NT2/D1 (cell line): ENCODE measurements around the gene AKAP13.

ENCODE experiments used
- DNase-seq: peaks from one replicate; pipeline ENCODE4 v3.0.0-alpha.2; 2011; ENCODE audit warnings: low read depth, low spot score
- H3K27me3 ChIP-seq: 2 replicates; pipeline ENCODE4 v1.6.0; 2011; ENCODE audit warnings: mild to moderate bottlenecking; ENCODE audit not compliant: insufficient read length, insufficient read depth
- H3K36me3 ChIP-seq: 2 replicates; pipeline ENCODE4 v1.6.1; 2011; ENCODE audit warnings: mild to moderate bottlenecking, low read length, mixed read lengths; ENCODE audit not compliant: insufficient read depth, insufficient read length
- H3K4me1 ChIP-seq: 2 replicates; pipeline ENCODE4 v1.5.1; 2011; ENCODE audit not compliant: insufficient read depth, insufficient read length
- H3K4me3 ChIP-seq: 2 replicates; pipeline ENCODE4 v1.5.1; 2011; ENCODE audit warnings: low read depth; ENCODE audit not compliant: insufficient read length
- H3K9ac ChIP-seq: 2 replicates; pipeline ENCODE4 v1.6.0; 2011; ENCODE audit warnings: low read depth; ENCODE audit not compliant: insufficient read length
- H3K9me3 ChIP-seq: 2 replicates; pipeline ENCODE4 v1.5.1; 2011; ENCODE audit warnings: mild to moderate bottlenecking, low read length; ENCODE audit not compliant: insufficient read depth
- SUZ12 ChIP-seq: IDR thresholded peaks from 2 replicates; pipeline ENCODE4 v1.6.1; 2011; ENCODE audit not compliant: insufficient read length, insufficient read depth; ENCODE audit errors: extremely low read depth
- YY1 ChIP-seq: IDR thresholded peaks from 2 replicates; pipeline ENCODE4 v1.6.1; 2011; ENCODE audit not compliant: insufficient read length, insufficient read depth
- ZNF274 ChIP-seq: IDR thresholded peaks from 2 replicates; pipeline ENCODE4 v1.6.1; 2011; ENCODE audit warnings: mild to moderate bottlenecking, low read depth, low read length

The AKAP13 gene

DNA sequence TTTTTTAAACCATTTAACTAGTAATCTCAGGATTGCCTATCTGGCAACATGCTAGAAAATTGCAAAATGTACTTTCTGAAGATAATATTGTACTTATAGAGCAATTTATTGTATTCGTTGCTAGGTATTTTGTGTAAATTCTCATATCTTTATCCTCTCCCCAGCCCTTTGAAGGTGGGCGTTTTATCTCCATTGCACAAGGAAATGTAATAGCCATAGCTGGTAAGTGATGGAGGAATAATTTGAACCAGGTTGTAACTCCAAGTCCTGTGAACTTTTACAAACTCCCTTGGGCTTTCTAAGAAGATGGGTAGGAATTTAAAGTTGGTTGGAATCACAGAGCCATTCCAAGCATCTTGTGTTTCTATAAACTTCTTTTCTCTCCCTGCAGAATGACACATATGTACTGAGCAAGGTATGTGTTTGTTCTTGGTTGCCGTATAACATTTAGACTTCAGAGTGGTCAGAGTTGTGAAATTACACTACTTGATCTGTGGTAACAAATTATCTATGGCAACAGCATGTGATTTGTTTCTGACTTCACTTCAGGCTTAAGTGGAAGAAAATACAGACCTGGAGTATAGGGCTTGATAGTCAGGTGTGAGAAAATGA is 170.9 kb downstream of the AKAP13 start:
- Histone ChIP-seq H3K9me3 (no peaks in the 10 kb centered on the region), H3K4me1 (no peaks in the 10 kb centered on the region), H3K27me3 (no peaks in the 10 kb centered on the region), H3K9ac (no peak overlapping the region), H3K4me3 (no peak overlapping the region), H3K36me3 (peaks cover 14% of the 10 kb centered on the region)
- TF ChIP-seq SUZ12 (no peak), YY1 (no peak), ZNF274 (no peak)
- DNase-seq = no peak

DNA sequence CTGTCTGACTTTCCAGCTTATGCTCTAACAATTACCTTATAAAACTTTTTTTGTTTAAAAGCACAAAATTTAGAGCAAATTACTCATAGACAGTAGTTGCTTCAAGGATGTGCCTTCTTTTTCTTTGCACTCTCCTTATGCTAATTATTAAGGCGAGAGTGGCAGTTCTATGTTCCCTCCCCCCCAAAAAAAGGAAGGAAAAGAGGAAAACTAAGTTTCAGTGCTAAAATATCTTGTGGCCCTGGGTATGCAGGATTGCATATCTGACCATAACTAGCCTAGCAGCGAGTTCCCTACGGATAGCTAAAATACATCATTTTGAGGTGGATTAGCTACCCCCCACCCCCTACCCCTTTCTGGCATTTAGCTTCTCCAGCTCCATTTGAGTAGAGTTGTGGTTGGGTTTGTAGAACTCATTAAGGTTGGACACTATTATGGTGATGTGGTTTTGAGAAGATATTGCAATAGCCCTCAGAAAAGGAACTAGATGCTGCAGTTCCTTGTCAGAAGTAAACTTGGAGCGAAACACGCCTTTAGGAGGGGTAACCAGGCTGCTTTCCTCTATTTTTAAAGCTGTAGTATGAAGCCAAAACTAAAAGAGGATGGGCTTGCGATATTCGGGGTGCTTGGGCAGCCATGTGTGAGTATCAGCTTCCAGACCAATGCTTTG is 174.6 kb downstream of the AKAP13 start:
- Histone ChIP-seq H3K27me3 (no peaks in the 10 kb centered on the region), H3K36me3 (peaks cover 23% of the 10 kb centered on the region), H3K4me1 (no peaks in the 10 kb centered on the region), H3K9ac (no peak overlapping the region), H3K4me3 (no peak overlapping the region), H3K9me3 (no peaks in the 10 kb centered on the region)
- TF ChIP-seq ZNF274 (no peak), YY1 (no peak), SUZ12 (no peak)
- DNase-seq = no peak

DNA sequence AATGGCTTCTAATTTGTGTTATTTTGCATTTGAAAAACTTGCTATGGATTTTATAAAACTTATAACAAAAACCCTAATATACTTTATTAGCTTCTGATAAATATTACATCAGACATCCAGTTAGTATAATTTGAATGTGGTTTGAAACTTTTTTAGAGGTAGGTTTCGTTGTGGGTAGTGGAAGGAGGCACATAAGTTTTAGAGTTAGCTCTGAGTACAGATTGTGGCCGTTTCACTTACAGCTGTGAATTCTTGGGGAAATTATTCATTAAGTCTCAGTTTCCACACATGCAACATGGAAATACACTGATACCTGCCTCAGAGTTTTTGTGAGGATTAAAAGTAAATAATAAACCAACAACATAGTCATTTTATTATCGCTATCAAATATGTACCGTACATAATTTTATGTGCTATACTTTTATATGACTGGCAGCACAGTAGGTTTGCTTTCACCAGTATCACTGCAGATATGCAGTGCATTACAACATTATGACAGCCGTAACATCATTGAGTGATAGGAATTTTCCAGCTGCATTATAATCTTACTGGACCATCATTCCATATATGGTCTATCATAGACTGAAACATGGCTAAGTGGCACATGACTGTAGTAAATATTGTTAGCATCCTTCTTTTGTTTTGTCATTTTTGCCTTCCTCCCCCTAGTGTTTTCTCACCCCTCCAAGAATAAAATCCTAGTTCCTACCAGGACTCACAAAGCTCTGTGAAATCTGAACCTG is 175.6 kb downstream of the AKAP13 start:
- no peaks in the 10 kb centered on the region for H3K27me3 ChIP-seq
- peaks cover 19% of the 10 kb centered on the region for H3K36me3 ChIP-seq
- H3K9me3 ChIP-seq = no peaks in the 10 kb centered on the region
- no peak overlapping the region for H3K9ac ChIP-seq
- no peak for TF ChIP-seq YY1
- TF ChIP-seq ZNF274 = no peak
- TF ChIP-seq SUZ12 = no peak
- no peak for DNase-seq
- H3K4me1 ChIP-seq = no peaks in the 10 kb centered on the region
- no peak overlapping the region for H3K4me3 ChIP-seq

DNA sequence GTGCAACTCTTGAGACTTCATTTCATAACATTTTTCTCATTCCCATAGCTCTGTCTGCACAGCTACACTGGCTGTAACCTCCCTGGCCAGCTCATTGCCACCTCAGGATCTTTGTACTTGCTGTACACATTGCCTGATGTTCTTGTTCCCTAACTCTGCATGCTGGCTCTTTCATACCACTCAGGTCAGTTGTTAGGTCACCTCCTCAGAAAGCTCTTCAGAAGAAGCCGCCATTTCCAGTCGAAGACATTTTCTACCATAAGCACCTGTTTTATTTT is 176.2 kb downstream of the AKAP13 start:
- no peaks in the 10 kb centered on the region for H3K4me1 ChIP-seq
- peaks cover 17% of the 10 kb centered on the region for H3K36me3 ChIP-seq

DNA sequence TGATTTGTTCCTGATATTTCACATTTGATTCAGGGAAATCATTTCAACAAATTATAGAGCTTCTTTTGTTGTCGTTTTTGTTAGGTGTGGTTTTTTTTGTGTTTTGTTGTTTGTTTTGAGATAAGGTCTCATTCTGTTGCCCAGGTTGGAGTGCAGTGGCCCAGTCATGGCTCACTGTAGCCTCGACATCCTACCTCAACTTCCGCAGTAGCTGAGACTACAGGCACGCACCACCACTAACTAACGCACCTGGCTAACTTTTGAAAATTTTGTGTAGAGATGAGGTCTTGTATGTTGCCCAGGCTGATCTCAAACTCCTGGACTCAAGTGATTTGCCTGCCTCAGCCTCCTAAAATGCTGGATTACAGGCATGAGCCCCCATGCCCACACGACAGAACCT is 177.0 kb downstream of the AKAP13 start:
- no peaks in the 10 kb centered on the region for H3K4me1 ChIP-seq
- no peak overlapping the region for H3K9ac ChIP-seq
- no peaks in the 10 kb centered on the region for H3K9me3 ChIP-seq
- DNase-seq = no peak
- TF ChIP-seq ZNF274 (no peak), SUZ12 (no peak), YY1 (no peak)
- no peak overlapping the region for H3K4me3 ChIP-seq
- no peaks in the 10 kb centered on the region for H3K27me3 ChIP-seq
- peaks cover 16% of the 10 kb centered on the region for H3K36me3 ChIP-seq

More for the DNA sequence above, 176.2 kb downstream of the AKAP13 start:
- H3K9me3 ChIP-seq = no peaks in the 10 kb centered on the region
- DNase-seq = no peak
- H3K9ac ChIP-seq = no peak overlapping the region
- H3K4me3 ChIP-seq = no peak overlapping the region
- no peak for TF ChIP-seq YY1
- TF ChIP-seq SUZ12 = no peak
- no peak for TF ChIP-seq ZNF274
- no peaks in the 10 kb centered on the region for H3K27me3 ChIP-seq

DNA sequence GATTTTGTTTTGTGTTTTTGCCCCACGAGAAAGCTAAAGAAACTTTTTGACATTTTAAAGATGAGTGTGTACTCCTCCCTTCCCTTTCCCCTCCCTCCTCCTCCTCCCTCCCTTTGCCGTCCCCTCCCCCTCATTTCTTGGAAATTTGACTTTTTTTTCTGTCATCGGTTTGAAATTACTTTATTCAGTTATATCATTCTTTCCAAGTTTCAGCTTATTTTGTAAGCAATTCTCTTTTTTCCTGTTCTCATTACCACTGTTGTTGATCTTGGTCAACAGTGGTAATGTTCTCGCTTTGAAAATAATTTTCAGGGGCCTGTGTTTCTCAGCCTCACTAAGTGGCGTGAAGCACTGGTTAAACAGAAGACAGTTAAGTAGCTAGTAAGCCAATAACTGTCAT is 178.4 kb downstream of the AKAP13 start:
- no peaks in the 10 kb centered on the region for H3K4me1 ChIP-seq
- no peaks in the 10 kb centered on the region for H3K9me3 ChIP-seq
- no peaks in the 10 kb centered on the region for H3K27me3 ChIP-seq
- no peak for DNase-seq
- H3K9ac ChIP-seq = no peak overlapping the region
- TF ChIP-seq YY1 (no peak), SUZ12 (no peak), ZNF274 (no peak)
- H3K36me3 ChIP-seq = peaks cover 12% of the 10 kb centered on the region
- H3K4me3 ChIP-seq = no peak overlapping the region

DNA sequence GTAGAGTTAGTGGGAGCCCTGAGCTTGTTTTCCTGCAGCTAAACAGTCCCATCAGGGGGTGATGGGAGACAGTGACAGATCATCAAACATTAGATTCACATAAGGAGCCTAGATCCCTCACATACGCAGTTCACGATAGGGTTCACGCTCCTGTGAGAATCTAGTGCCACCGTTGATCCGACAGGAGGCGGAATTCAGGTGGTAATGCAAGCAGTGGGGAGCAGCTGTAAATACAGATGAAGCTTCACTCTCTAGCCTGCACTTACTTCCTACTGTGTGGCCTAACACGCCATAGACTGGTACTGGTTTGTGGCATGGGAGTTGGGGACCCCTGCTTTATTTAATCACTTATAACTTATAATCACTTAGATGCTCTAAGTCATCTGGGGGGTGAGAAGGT is 179.1 kb downstream of the AKAP13 start:
- DNase-seq = no peak
- TF ChIP-seq ZNF274 (no peak), YY1 (no peak), SUZ12 (no peak)
- Histone ChIP-seq H3K4me3 (no peak overlapping the region), H3K9ac (no peak overlapping the region), H3K9me3 (no peaks in the 10 kb centered on the region), H3K27me3 (no peaks in the 10 kb centered on the region), H3K36me3 (peaks cover 10% of the 10 kb centered on the region), H3K4me1 (no peaks in the 10 kb centered on the region)
